Neural progenitor cell (in vitro differentiated cells): Measurements from ENCODE around the gene TSHZ2. TPM values are rescaled to one million over a fixed set of nuclear protein-coding genes. Genes with fewer than 3 reads are reported as not detected.
"Not testable (repeated sequence)": the region's sequence is repeated elsewhere in the genome, so short reads cannot be mapped to it uniquely, and the experiment has no call there.

ENCODE experiments used
- DNase-seq: peaks from one replicate; pipeline ENCODE4 v3.0.0-alpha.2; 2016; ENCODE audit warnings: low spot score
- H2AFZ ChIP-seq: fragments of 200-600 bp; sonication (generic); replicated peaks from 2 replicates; pipeline ENCODE4 v1.6.1; 2016; ENCODE audit warnings: antibody characterized with exemption
- H3F3A ChIP-seq: fragments of 200-600 bp; sonication (generic); 2 replicates; pipeline ENCODE4 v1.6.1; 2016; ENCODE audit warnings: antibody characterized with exemption, low read depth
- H3K27ac ChIP-seq: fragments of 200-600 bp; sonication (generic); 2 replicates; pipeline ENCODE4 v1.5.1; 2016; ENCODE audit warnings: mild to moderate bottlenecking
- H3K27me3 ChIP-seq: fragments of 200-600 bp; sonication (generic); 2 replicates; pipeline ENCODE4 v1.6.1; 2016; ENCODE audit warnings: mild to moderate bottlenecking, moderate library complexity
- H3K36me3 ChIP-seq: fragments of 200-600 bp; sonication (generic); 2 replicates; pipeline ENCODE4 v1.5.1; 2016
- H3K4me1 ChIP-seq: fragments of 200-600 bp; sonication (generic); 2 replicates; pipeline ENCODE4 v1.6.1; 2016; ENCODE audit warnings: mixed run types
- H3K4me2 ChIP-seq: fragments of 200-600 bp; sonication (generic); 2 replicates; pipeline ENCODE4 v1.6.1; 2016
- H3K4me3 ChIP-seq: fragments of 200-600 bp; sonication (generic); 2 replicates; pipeline ENCODE4 v1.5.1; 2016
- H3K79me2 ChIP-seq: fragments of 200-600 bp; sonication (generic); 2 replicates; pipeline ENCODE4 v1.6.1; 2016; ENCODE audit warnings: low read depth
- H3K9ac ChIP-seq: fragments of 200-600 bp; sonication (generic); 2 replicates; pipeline ENCODE4 v1.6.1; 2016
- H3K9me3 ChIP-seq: fragments of 200-600 bp; sonication (generic); 2 replicates; pipeline ENCODE4 v1.5.1; 2016; ENCODE audit warnings: low read depth
- H4K20me1 ChIP-seq: fragments of 200-600 bp; sonication (generic); 2 replicates; pipeline ENCODE4 v1.6.1; 2016; ENCODE audit warnings: low read depth
- H3K27ac Mint-ChIP-seq: 3 replicates; pipeline ENCODE4 v1.8.0; 2021; ENCODE audit warnings: mixed read lengths
- H3K27me3 Mint-ChIP-seq: 2 replicates; pipeline ENCODE4 v1.8.0; 2022; ENCODE audit warnings: low read depth, mild to moderate bottlenecking, inconsistent platforms, moderate library complexity, mixed read lengths; ENCODE audit not compliant: insufficient read depth
- H3K36me3 Mint-ChIP-seq: 3 replicates; pipeline ENCODE4 v1.8.0; 2021; ENCODE audit warnings: mixed read lengths
- H3K4me1 Mint-ChIP-seq: 3 replicates; pipeline ENCODE4 v1.8.0; 2021; ENCODE audit warnings: mixed read lengths
- H3K4me3 Mint-ChIP-seq: 3 replicates; pipeline ENCODE4 v1.8.0; 2021; ENCODE audit warnings: mild to moderate bottlenecking, moderate library complexity, mixed read lengths
- H3K9me3 Mint-ChIP-seq: 3 replicates; pipeline ENCODE4 v1.8.0; 2020; ENCODE audit warnings: mixed read lengths
- EZH2 ChIP-seq: fragments of 200-600 bp; sonication (generic); IDR thresholded peaks from 2 replicates; pipeline ENCODE4 v1.6.1; 2017; ENCODE audit warnings: antibody characterized with exemption, mild to moderate bottlenecking, moderate library complexity
- EZH2phosphoT487 ChIP-seq: fragments of 200-600 bp; sonication (generic); IDR thresholded peaks from 2 replicates; pipeline ENCODE4 v1.6.1; 2017; ENCODE audit warnings: antibody characterized with exemption
- total RNA-seq: library from RNA; depleted of rRNA; stranded (reverse); fragments of >200 nt; gene quantifications from 2 replicates; pipeline ENCODE4 v1.2.3, GENCODE V29; 2015; ENCODE audit warnings: low replicate concordance
- TF ChIP-seq, protein P1 (sequence below): fragments of 200-600 bp; sonication (generic); IDR thresholded peaks from 2 replicates; pipeline ENCODE4 v1.5.1; 2017; ENCODE audit warnings: antibody characterized with exemption, mild to moderate bottlenecking

TSHZ2 gene
- total RNA-seq, 1 donor from 2014 or later: 1.8 TPM

DNA sequence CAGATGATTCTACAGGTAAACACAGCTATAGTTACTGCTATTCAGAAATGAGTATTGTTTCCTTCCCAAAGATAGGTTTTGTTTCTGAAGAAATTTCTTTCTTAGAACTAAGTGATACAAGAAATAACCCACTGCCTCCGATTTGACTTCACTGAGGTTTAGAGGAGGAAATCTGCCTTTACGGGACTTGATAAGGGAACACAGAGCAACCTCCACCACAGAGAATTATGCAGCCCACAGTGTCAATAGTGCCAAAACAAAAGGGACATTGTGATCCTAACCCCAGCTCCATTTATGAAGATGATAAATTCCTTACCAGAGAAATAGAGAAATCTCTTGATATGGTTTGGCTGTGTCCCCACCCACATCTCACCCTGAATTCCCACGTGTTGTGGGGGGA lies 456.8 kb downstream of the TSHZ2 start:
- Histone ChIP-seq H3K79me2 (no peaks in the 10 kb centered on the region), H3K9ac (no peak overlapping the region), H4K20me1 (no peaks in the 10 kb centered on the region), H3K27me3 (no peaks in the 10 kb centered on the region), H3K9me3 (no peaks in the 10 kb centered on the region), H3F3A (no peaks in the 10 kb centered on the region), H3K4me3 (no peak overlapping the region), H3K4me2 (no peak overlapping the region), H3K36me3 (no peaks in the 10 kb centered on the region), H3K27ac (no peak overlapping the region), H2AFZ (no peak overlapping the region), H3K4me1 (peaks cover 7% of the 10 kb centered on the region)
- no peak for DNase-seq
- Mint-ChIP-seq H3K36me3 (no peaks in the 10 kb centered on the region), H3K4me1 (peaks cover 11% of the 10 kb centered on the region), H3K9me3 (peaks cover 14% of the 10 kb centered on the region), H3K27ac (no peak overlapping the region), H3K27me3 (peaks cover 4% of the 10 kb centered on the region), H3K4me3 (no peak overlapping the region)
- TF ChIP-seq, protein P1, sequence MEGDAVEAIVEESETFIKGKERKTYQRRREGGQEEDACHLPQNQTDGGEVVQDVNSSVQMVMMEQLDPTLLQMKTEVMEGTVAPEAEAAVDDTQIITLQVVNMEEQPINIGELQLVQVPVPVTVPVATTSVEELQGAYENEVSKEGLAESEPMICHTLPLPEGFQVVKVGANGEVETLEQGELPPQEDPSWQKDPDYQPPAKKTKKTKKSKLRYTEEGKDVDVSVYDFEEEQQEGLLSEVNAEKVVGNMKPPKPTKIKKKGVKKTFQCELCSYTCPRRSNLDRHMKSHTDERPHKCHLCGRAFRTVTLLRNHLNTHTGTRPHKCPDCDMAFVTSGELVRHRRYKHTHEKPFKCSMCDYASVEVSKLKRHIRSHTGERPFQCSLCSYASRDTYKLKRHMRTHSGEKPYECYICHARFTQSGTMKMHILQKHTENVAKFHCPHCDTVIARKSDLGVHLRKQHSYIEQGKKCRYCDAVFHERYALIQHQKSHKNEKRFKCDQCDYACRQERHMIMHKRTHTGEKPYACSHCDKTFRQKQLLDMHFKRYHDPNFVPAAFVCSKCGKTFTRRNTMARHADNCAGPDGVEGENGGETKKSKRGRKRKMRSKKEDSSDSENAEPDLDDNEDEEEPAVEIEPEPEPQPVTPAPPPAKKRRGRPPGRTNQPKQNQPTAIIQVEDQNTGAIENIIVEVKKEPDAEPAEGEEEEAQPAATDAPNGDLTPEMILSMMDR: no peak
- TF ChIP-seq EZH2 (no peak), EZH2phosphoT487 (no peak)

GRCh38 chr20:53434662-53435061 lies 462.5 kb downstream of the TSHZ2 start:
- Histone ChIP-seq H3K4me3 (no peak overlapping the region), H3K4me2 (no peak overlapping the region), H4K20me1 (no peaks in the 10 kb centered on the region), H3F3A (no peaks in the 10 kb centered on the region), H3K79me2 (no peaks in the 10 kb centered on the region), H3K36me3 (no peaks in the 10 kb centered on the region), H3K27ac (no peak overlapping the region), H3K9ac (no peak overlapping the region), H3K9me3 (no peaks in the 10 kb centered on the region), H3K4me1 (no peaks in the 10 kb centered on the region), H2AFZ (no peak overlapping the region), H3K27me3 (no peaks in the 10 kb centered on the region)
- peak overlapping the region; percentile 69 for H3K27ac Mint-ChIP-seq
- peaks cover 7% of the 10 kb centered on the region for H3K27me3 Mint-ChIP-seq
- H3K4me1 Mint-ChIP-seq: peaks cover 4% of the 10 kb centered on the region
- DNase-seq: no peak
- no peak for TF ChIP-seq EZH2
- TF ChIP-seq, protein P1: no peak
- no peak for TF ChIP-seq EZH2phosphoT487
- no peak overlapping the region for H3K4me3 Mint-ChIP-seq
- H3K9me3 Mint-ChIP-seq: peaks cover 6% of the 10 kb centered on the region
- no peaks in the 10 kb centered on the region for H3K36me3 Mint-ChIP-seq

- H3K27ac Mint-ChIP-seq, H3K9me3 Mint-ChIP-seq, H3K4me1 ChIP-seq, H3K4me3 ChIP-seq, H3K4me3 Mint-ChIP-seq, H3K36me3 ChIP-seq, H3K9me3 ChIP-seq, H3K27me3 ChIP-seq, H3K27me3 Mint-ChIP-seq, H3F3A ChIP-seq, H3K4me1 Mint-ChIP-seq, H4K20me1 ChIP-seq, H3K36me3 Mint-ChIP-seq, H3K9ac ChIP-seq, H2AFZ ChIP-seq, H3K79me2 ChIP-seq, H3K27ac ChIP-seq, DNase-seq, H3K4me2 ChIP-seq: not testable (repeated sequence)
These were observed 464.8 kb downstream of the TSHZ2 start for GRCh38 chr20:53436927-53437326.

GRCh38 chr20:53438368-53438767 lies 466.2 kb downstream of the TSHZ2 start:
- H3K36me3 Mint-ChIP-seq: no peaks in the 10 kb centered on the region
- H3K27me3 ChIP-seq: no peaks in the 10 kb centered on the region
- no peak overlapping the region for H3K27ac Mint-ChIP-seq
- no peaks in the 10 kb centered on the region for H3K4me1 ChIP-seq
- no peak overlapping the region for H3K27ac ChIP-seq
- no peak overlapping the region for H3K4me3 ChIP-seq
- DNase-seq: no peak
- no peaks in the 10 kb centered on the region for H3F3A ChIP-seq
- H4K20me1 ChIP-seq: no peaks in the 10 kb centered on the region
- H3K4me2 ChIP-seq: no peak overlapping the region
- H3K9ac ChIP-seq: no peak overlapping the region
- no peak overlapping the region for H3K4me3 Mint-ChIP-seq
- TF ChIP-seq EZH2phosphoT487 (no peak), EZH2 (no peak)
- TF ChIP-seq, protein P1: no peak
- H3K36me3 ChIP-seq: no peaks in the 10 kb centered on the region
- no peaks in the 10 kb centered on the region for H3K9me3 ChIP-seq
- H3K4me1 Mint-ChIP-seq: peaks cover 9% of the 10 kb centered on the region
- H3K27me3 Mint-ChIP-seq: peaks cover 3% of the 10 kb centered on the region
- peaks cover 4% of the 10 kb centered on the region for H3K9me3 Mint-ChIP-seq
- H3K79me2 ChIP-seq: no peaks in the 10 kb centered on the region
- H2AFZ ChIP-seq: no peak overlapping the region
